ENCODE data around the gene KRT81.
"Not testable (repeated sequence)": the region's sequence is repeated elsewhere in the genome, so short reads cannot be mapped to it uniquely, and the experiment has no call there.

KRT81 gene

GRCh38 chr12:52254965-52255751 lies 36.2 kb downstream of the KRT81 start:
- no peak overlapping the region for H3K4me3 ChIP-seq (ENCODE audit: low read depth, low read length)
- TF ChIP-seq CTCF (IDR thresholded peaks at IDR 0.05; ENCODE audit: low read depth, low read length, missing control alignments) = no peak
- no peak for DNase-seq (ENCODE audit: low read depth)

DNA sequence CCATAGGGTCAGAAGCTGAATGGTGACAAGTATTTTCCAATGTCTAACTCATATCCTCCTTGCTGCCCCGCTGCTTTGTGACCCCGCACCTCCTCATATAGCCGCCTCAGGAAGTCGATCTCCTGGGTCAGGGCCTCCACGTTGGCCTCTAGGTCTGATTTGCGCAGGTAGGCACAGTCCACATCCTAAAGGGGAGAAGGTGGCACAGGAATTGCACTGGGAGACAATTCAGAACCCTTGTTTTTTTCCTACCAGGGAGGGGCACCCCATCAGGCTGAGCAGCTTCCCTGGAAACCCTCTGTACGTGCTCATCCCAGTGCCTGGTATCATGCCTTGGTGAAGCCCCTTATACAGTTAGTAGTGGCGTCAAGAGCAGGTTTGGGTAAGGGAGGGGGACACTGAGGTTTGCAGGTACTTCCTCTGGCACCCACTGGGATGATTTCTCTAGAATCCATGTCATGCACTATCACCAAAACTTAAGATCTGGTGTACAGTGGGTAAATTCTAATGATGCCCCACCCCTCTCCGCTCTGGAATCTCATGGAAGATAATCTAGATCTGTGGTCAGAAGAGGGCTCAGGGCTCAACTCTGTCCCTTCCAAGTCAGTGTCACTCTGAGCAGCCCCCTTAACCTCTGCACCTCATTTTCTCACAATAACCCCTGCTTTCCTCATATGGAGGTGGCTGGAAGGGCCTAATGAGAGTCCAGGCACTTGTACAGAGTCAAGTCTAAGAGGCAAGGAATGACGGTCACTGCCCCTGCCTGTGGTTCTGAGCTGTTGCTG lies 37.0 kb downstream of the KRT81 start:
- H3K4me3 ChIP-seq (ENCODE audit: low read depth, low read length) = no peak overlapping the region
- no peak for DNase-seq (ENCODE audit: low read depth)
- TF ChIP-seq CTCF (IDR thresholded peaks at IDR 0.05; ENCODE audit: low read depth, low read length, missing control alignments) = no peak

DNA sequence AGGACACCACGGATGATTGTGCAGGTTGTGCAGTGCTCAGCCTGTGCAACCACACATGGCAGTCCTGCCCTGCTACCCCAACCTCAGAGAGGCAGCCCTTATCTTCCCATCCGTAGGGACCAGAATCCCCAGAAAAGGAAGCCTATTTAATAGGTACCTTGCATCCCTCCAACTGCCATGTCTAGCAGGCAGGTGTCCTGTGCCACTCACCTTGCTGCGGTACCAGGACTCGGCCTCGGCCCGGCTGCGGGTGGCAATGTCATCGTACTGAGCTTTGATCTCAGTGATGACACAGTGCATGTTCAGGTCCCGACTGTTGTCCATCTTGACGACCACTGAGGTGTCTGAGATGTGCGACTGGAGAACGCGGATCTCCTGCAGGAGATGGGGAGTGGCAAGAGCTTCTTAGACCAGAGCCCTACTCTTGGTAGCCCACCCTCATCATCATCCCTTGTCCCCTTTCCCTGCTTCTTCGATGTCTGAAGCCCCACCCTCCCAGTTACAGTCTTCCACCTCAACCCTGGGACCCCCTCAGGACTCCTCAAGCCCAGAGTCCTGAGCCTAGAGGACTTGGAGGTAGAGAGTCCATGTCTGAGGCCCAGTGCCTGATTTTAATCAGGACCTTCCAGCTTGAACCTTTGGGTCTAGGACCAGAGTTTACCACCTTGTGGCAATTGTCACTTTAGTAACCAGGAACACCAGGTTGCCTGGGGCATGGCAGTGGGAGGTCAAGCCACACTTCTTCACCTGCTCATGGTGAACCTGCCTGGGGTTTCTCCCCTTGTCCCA lies 37.7 kb downstream of the KRT81 start:
- TF ChIP-seq CTCF (IDR thresholded peaks at IDR 0.05; ENCODE audit: low read depth, low read length, missing control alignments) = no peak
- DNase-seq (ENCODE audit: low read depth) = no peak
- no peak overlapping the region for H3K4me3 ChIP-seq (ENCODE audit: low read depth, low read length)

DNA sequence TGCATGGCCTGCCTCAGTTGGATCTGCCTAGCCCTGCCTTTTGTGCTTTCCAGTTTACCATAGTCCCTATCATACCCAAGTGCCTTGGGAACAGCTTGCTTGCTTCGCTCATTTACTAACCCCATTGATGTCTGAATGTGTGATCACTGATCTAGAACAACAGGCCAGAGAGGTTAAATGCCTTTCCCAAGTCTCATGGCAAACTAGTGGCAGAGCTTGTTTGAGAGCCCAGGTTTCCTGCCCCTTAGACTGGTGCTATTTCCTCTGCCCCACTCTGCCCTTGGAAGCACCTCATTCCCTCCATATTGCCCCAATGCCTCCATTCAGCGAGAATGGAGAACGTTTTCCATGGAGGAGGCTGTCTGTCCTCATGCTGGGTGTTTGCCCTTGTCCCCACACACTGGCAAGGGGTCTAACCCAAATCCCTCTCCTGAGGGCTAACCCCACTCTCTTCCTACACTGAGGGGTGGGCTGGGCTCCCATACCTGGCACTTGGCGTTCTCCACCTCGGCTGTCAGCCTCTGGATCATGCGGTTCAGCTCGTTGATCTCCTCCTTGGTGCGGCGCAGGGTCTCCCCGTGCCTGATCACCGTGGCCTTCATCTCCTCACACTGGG lies 38.5 kb downstream of the KRT81 start:
- H3K4me3 ChIP-seq (ENCODE audit: low read depth, low read length) = no peak overlapping the region
- no peak for TF ChIP-seq CTCF (IDR thresholded peaks at IDR 0.05; ENCODE audit: low read depth, low read length, missing control alignments)
- no peak for DNase-seq (ENCODE audit: low read depth)

GRCh38 chr12:52252175-52252615 lies 39.1 kb downstream of the KRT81 start:
- TF ChIP-seq CTCF (IDR thresholded peaks at IDR 0.05; ENCODE audit: low read depth, low read length, missing control alignments) = peak; percentile 35
- not testable (repeated sequence) for H3K4me3 ChIP-seq (ENCODE audit: low read depth, low read length); DNase-seq (ENCODE audit: low read depth)

DNA sequence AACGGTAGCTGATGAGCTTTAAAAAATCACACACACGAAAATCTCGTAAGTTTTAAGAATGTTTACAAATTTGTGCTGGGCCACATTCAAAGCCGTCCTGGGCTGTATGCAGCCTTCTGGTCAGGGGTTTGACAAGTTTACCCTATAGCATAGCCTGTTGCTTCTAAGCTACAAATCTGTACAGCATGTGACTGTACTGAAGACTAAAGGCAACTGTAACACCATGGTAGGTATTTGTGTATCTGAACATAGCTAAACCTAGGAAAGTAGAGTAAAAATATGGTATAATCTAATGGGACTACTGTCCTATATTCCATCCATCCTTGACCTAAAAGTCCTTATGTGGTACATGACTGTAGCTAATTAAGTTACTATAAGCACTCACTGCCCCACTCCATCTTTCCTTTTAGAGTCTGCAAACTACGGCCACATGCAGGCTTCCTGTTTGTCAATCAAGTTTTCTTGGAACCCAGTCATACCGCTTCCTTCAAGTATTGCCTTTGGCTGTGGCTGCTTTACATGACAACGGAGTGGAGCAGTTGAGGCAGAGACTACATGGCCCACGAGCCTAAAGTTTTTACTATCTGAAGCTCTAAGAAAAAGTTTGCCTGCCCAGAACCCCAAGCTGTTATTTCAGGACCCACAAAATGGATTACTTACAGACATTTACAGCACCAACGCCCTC lies 39.8 kb downstream of the KRT81 start:
- DNase-seq (ENCODE audit: low read depth) = no peak
- no peak overlapping the region for H3K4me3 ChIP-seq (ENCODE audit: low read depth, low read length)
- TF ChIP-seq CTCF (IDR thresholded peaks at IDR 0.05; ENCODE audit: low read depth, low read length, missing control alignments) = no peak
